ENCODE measurements around the gene PPP1CA.

PPP1CA gene

GRCh38 chr11:67370351-67371076, 31.1 kb downstream of the PPP1CA start:
- DNase-seq (ENCODE audit: low read depth in 2 of 3, low spot score in 1 of 3), result no peak

- DNase-seq (ENCODE audit: low read depth in 2 of 3, low spot score in 1 of 3), result no peak
These were observed 31.8 kb downstream of the PPP1CA start for GRCh38 chr11:67369801-67370284.

- DNase-seq (ENCODE audit: low read depth in 2 of 3, low spot score in 1 of 3), result no peak
These were observed 32.4 kb downstream of the PPP1CA start for GRCh38 chr11:67369275-67369674.

GRCh38 chr11:67368621-67369020, 33.0 kb downstream of the PPP1CA start:
- DNase-seq (ENCODE audit: low read depth in 2 of 3, low spot score in 1 of 3), result no peak

GRCh38 chr11:67367761-67368227, 33.9 kb downstream of the PPP1CA start:
- no peak for DNase-seq (ENCODE audit: low read depth in 2 of 3, low spot score in 1 of 3)

- DNase-seq (ENCODE audit: low read depth in 2 of 3, low spot score in 1 of 3), result no peak
These were observed 34.5 kb downstream of the PPP1CA start for GRCh38 chr11:67366961-67367760.

GRCh38 chr11:67366546-67366945, 35.1 kb downstream of the PPP1CA start:
- no peak for DNase-seq (ENCODE audit: low read depth in 2 of 3, low spot score in 1 of 3)

GRCh38 chr11:67365736-67366444, 35.8 kb downstream of the PPP1CA start:
- no peak for DNase-seq (ENCODE audit: low read depth in 2 of 3, low spot score in 1 of 3)

GRCh38 chr11:67364783-67365722, 36.6 kb downstream of the PPP1CA start:
- DNase-seq (ENCODE audit: low read depth in 2 of 3, low spot score in 1 of 3), result no peak

GRCh38 chr11:67364169-67364568, 37.5 kb downstream of the PPP1CA start:
- DNase-seq (ENCODE audit: low read depth in 2 of 3, low spot score in 1 of 3), result no peak

- DNase-seq (ENCODE audit: low read depth in 2 of 3, low spot score in 1 of 3), result no peak
These were observed 43.6 kb downstream of the PPP1CA start for GRCh38 chr11:67357831-67358670.

GRCh38 chr11:67356864-67357561, 44.6 kb downstream of the PPP1CA start:
- peak; percentile 48 to 64 (median 53) for DNase-seq (ENCODE audit: low read depth in 2 of 3, low spot score in 1 of 3)

GRCh38 chr11:67356387-67356863, 45.2 kb downstream of the PPP1CA start:
- DNase-seq (ENCODE audit: low read depth in 2 of 3, low spot score in 1 of 3), result no peak

- DNase-seq (ENCODE audit: low read depth in 2 of 3, low spot score in 1 of 3), result no peak
These were observed 45.8 kb downstream of the PPP1CA start for GRCh38 chr11:67355794-67356386.

GRCh38 chr11:67355023-67355793, 46.5 kb downstream of the PPP1CA start:
- no peak for DNase-seq (ENCODE audit: low read depth in 2 of 3, low spot score in 1 of 3)

GRCh38 chr11:67354075-67355022, 47.3 kb downstream of the PPP1CA start:
- DNase-seq (ENCODE audit: low read depth in 2 of 3, low spot score in 1 of 3), result no peak
